Neuron (in vitro differentiated cells): ENCODE measurements around the gene UCKL1.
"Not testable (repeated sequence)": the region's sequence is repeated elsewhere in the genome, so short reads cannot be mapped to it uniquely, and the experiment has no call there.

Source experiments
- H2AFZ ChIP-seq: one replicate; pipeline ENCODE4 v1.6.1; 2013; ENCODE audit warnings: low read depth, mild to moderate bottlenecking, inconsistent platforms, low read length, moderate library complexity
- H3K27me3 ChIP-seq: one replicate; pipeline ENCODE4 v1.6.1; 2013; ENCODE audit warnings: low read length; ENCODE audit not compliant: insufficient read depth
- H3K36me3 ChIP-seq: one replicate; pipeline ENCODE4 v1.6.1; 2013; ENCODE audit warnings: low read length; ENCODE audit not compliant: insufficient read depth
- H3K4me1 ChIP-seq: one replicate; pipeline ENCODE4 v1.6.1; 2013; ENCODE audit warnings: low read length; ENCODE audit not compliant: insufficient read depth
- H3K4me3 ChIP-seq: 2 replicates; pipeline ENCODE4 v1.5.1; 2013; ENCODE audit warnings: mild to moderate bottlenecking, low read length, moderate library complexity
- H3K9me3 ChIP-seq: one replicate; pipeline ENCODE4 v1.6.1; 2013; ENCODE audit warnings: low read length

Gene UCKL1

DNA sequence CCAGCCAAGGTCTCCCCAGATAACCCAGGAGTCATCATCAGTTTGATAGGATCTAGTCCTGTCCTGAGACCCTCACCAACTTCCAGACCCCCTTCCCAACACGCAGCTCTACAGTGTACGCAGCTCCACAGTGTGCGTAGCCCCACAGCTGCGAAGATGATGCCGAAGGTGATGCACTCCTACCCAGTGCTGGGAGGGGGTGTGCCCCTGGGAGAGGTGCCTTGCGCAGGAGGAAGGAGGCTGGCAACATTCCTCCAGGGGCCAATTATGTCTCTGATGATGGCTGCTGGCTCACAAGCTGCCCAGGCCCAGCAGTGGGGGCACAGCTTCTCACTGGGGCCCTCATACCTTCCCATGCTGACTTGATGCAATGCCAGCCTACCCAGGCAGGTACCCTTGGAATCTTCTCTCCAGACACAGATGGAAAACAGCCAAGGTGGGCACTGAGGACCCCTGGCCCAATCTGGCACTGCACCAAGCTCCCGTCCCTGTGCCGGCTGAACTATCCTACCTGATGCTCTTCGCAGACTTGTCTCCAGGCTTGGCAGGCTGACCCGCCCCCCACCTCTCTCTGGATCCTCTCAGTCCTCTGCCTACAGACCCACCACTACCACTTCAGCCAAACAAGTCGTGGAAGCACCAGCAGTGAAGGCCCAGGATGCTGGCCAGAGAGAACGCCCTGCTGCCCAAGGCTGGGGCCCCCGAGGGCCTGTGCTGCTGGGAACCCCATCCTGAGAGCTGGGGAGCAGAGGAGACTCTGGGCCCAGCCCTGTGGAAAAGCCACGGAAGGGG lies 12.1 kb upstream of the UCKL1 start:
- peaks cover 12% of the 10 kb centered on the region for H3K4me1 ChIP-seq
- no peaks in the 10 kb centered on the region for H3K27me3 ChIP-seq
- no peak overlapping the region for H2AFZ ChIP-seq
- no peaks in the 10 kb centered on the region for H3K9me3 ChIP-seq
- H3K4me3 ChIP-seq: peak overlapping the region; percentile 69
- peaks cover 26% of the 10 kb centered on the region for H3K36me3 ChIP-seq

DNA sequence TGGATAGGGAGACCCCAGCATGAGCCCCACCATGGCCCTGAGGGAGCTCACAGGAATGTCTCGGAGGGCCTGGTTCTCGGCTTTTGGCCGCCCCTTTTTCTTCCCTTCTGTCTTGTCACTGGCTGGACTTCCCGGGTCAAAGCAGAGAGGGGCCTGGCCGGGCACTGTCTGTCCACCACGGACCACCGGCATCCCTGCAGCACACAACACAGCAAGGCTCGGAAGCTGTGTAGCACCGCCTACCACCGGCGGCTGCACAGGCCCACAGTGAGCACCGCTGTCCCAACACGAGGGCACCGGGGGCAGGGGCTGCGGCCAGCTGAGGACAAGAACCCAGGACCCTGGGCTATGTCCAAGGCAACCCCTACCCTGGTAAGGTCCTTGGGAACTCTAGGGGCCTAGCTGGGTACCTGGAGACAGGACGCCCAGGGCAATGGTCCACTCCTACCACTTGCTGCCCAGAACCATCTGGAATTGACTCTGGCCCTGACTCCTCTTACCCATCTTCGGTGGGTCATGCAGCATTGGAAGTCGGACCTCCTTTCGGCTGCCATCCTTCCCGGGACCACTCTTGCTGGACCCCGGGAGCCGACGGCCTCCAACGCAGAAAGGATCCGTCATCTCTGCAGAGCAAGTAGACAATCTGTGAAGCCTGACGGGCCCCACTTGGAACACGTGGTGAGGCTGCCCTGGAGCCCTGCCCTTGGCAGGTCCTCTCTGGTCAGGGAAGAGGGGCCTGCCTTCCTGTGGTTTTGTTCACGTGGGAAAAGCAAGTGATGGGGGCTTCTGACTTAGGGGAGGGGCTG lies 11.3 kb upstream of the UCKL1 start:
- Histone ChIP-seq H2AFZ (no peak overlapping the region), H3K27me3 (no peaks in the 10 kb centered on the region), H3K4me1 (peaks cover 12% of the 10 kb centered on the region), H3K9me3 (no peaks in the 10 kb centered on the region), H3K36me3 (peaks cover 33% of the 10 kb centered on the region), H3K4me3 (no peak overlapping the region)

DNA sequence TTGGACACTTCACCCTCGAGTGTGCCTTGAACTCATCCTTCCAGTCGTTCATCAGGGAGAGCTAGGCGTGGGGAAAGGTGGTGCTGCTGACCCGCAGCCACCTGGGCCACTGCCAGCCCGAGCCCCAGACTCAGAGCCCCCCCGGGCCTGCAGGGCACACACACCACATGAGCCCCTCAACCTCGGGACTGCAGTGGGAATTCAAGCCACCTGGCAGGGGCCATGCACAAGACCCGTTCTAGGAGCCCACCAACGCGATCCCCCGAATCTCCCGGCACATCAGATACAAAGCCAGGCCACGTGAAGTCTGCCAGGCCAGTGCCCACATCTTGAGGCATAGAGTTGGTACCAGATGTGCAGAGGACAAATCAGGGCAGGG lies 10.7 kb upstream of the UCKL1 start:
- H3K9me3 ChIP-seq: no peaks in the 10 kb centered on the region
- H3K27me3 ChIP-seq: no peaks in the 10 kb centered on the region
- peaks cover 39% of the 10 kb centered on the region for H3K36me3 ChIP-seq
- H3K4me1 ChIP-seq: peaks cover 12% of the 10 kb centered on the region
- H3K4me3 ChIP-seq: no peak overlapping the region
- no peak overlapping the region for H2AFZ ChIP-seq

DNA sequence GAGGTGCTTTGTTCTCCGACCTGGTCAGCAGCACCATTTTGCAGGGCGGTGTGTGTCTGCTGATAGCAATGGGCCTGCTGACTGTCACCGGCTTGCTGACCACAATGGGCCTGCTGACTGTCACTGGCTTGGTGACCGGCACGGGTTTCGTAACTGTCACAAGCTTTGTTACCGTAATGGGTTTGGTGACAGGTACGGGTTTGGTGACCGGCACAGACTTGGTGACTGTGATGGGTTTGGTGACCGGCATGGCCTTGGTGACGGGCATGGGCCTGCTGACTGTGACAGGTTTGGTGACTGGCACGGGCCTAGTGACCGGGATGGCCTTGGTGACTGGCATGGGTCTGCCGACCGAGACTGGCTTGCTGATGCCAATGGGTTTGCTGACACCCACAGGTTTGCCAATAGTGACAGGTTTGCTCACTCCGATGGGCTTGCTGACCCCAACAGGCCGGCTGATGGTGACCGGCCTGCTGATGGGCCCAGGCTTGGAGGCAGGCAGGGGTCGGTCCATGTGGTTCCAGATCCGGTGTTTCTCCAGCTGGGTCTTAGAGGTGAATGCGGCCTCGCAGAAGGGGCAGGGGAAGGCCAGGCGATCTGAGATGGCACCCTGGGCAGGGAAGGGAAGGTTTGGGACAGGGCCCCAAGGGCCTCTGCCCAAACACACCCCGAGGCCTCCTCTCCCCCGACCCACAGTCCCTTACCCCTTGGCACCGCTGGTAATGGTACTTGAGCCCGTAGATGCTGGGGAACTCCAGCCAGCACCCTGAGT lies 10.1 kb upstream of the UCKL1 start:
- H3K4me1 ChIP-seq: peaks cover 12% of the 10 kb centered on the region
- no peaks in the 10 kb centered on the region for H3K9me3 ChIP-seq
- H2AFZ ChIP-seq: no peak overlapping the region
- no peaks in the 10 kb centered on the region for H3K27me3 ChIP-seq
- H3K4me3 ChIP-seq: no peak overlapping the region
- H3K36me3 ChIP-seq: peaks cover 45% of the 10 kb centered on the region

DNA sequence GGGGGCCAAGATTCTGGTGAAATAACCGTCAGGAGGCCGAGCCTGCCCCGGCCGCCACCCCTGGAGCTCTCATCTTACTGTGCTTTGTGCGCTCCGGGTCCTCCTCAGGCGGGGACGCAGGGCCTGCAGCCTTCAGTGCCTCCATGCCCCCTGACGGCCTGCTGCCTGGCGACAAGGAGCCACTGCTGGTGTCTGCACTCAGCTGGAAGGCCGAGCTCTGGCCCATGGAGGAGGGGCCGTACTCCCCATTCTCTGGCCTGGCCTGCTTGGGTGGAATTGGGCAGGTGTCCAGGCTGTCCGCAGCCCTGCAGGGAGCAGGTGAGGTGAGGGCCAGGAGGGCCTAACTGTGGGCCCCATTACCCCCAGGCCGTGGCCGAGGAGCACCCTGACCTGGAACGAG lies 8.2 kb upstream of the UCKL1 start:
- Histone ChIP-seq H3K9me3 (no peaks in the 10 kb centered on the region), H3K4me3 (no peak overlapping the region), H3K36me3 (peaks cover 57% of the 10 kb centered on the region), H3K27me3 (no peaks in the 10 kb centered on the region), H3K4me1 (peaks cover 8% of the 10 kb centered on the region), H2AFZ (no peak overlapping the region)

DNA sequence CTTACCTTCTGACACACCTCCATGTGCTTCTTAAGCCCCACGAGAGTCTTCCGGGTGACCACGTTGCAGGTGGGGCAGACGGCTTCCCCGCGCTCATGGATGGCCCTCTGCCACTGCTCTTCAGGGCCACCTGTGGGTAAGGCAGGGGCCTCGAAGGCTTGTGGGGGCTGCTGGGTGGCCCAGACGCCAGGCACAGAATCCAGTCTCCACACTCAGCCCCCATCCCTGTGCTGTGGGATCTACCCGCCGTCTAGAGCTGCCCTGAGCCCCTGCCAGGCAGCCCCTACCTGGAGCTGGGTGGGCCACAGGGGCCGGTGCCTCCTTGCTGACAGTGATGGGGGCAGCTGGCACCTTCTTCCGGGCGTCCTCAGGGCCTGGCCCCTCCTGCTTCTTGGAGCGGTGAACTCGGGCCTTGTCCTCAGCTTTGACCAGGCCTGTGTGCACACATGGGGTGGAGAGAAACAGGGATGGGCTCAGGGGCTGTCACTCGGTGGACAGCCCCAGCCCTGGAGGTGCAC lies 7.6 kb upstream of the UCKL1 start:
- peaks cover 62% of the 10 kb centered on the region for H3K36me3 ChIP-seq
- H3K4me3 ChIP-seq: no peak overlapping the region

DNA sequence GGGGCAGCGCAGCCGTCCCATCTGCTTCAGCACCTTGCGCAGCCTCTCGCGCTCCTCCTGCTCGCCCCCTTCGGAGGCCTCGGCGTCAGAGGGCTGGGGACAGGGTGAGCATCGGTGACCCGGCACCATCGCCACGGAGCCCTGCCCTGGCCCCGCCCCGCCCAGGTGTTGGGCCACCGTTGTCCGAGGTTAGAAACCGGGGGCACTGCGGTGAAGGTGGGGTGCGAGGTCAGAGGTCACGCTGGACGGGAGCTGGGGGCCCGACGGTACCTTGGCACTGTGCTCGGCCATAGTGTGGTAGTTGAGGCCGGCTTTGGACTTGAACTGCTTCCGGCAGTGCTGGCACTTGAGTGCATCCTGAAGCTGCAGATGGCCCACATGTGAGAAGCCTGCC lies 7.1 kb upstream of the UCKL1 start:
- Histone ChIP-seq H3K4me3 (no peak overlapping the region), H2AFZ (no peak overlapping the region), H3K4me1 (peaks cover 7% of the 10 kb centered on the region), H3K9me3 (no peaks in the 10 kb centered on the region), H3K27me3 (no peaks in the 10 kb centered on the region), H3K36me3 (peaks cover 64% of the 10 kb centered on the region)

More for the DNA sequence above, 7.6 kb upstream of the UCKL1 start:
- H3K9me3 ChIP-seq: no peaks in the 10 kb centered on the region
- no peak overlapping the region for H2AFZ ChIP-seq
- H3K27me3 ChIP-seq: no peaks in the 10 kb centered on the region
- H3K4me1 ChIP-seq: peaks cover 11% of the 10 kb centered on the region

DNA sequence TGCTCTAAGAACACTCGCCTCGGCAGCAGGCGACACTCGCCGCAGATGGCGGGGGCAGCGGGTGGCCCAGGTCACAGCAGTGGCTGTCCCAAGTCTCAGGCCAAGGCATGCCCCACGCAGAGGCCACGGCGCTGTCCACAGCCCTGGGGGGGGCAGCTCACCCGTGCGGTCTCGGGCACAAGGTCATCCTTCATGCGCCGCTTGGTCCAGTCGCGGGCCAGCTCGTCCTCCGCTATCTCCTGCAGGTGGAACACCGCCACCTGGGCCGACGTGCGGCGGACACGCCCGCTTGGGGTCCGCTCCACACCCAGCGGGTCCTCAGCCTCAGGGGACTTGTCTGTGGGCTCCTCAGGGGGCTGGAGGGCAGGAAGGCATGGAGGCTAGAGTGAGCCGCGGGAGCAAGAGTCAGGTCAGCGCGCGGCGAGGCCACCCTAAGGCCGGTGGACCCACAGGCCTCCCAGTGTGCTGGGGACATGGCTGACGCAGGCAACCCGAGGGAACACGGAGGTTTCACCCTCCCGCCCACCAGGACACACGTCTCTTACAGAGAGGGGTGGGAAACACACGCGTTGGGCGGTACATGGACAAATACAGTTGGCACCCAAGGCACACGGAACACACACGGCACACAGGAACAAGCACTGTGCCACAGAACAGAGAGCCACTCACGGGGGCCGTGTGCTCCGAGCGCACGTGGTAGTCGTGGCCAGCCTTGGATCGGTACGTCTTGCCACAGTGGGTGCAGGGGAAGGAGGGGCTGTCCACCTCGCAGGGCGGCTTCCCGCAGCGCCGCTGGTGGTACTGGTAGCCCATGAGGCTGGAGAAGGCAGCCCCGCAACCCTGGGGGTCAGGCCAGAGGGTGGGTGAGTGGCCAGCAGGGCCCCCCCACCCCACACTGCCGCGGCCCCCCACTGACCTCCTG lies 6.5 kb upstream of the UCKL1 start:
- Histone ChIP-seq H2AFZ (no peak overlapping the region), H3K9me3 (no peaks in the 10 kb centered on the region), H3K36me3 (peaks cover 63% of the 10 kb centered on the region), H3K27me3 (no peaks in the 10 kb centered on the region), H3K4me1 (peaks cover 7% of the 10 kb centered on the region), H3K4me3 (no peak overlapping the region)

DNA sequence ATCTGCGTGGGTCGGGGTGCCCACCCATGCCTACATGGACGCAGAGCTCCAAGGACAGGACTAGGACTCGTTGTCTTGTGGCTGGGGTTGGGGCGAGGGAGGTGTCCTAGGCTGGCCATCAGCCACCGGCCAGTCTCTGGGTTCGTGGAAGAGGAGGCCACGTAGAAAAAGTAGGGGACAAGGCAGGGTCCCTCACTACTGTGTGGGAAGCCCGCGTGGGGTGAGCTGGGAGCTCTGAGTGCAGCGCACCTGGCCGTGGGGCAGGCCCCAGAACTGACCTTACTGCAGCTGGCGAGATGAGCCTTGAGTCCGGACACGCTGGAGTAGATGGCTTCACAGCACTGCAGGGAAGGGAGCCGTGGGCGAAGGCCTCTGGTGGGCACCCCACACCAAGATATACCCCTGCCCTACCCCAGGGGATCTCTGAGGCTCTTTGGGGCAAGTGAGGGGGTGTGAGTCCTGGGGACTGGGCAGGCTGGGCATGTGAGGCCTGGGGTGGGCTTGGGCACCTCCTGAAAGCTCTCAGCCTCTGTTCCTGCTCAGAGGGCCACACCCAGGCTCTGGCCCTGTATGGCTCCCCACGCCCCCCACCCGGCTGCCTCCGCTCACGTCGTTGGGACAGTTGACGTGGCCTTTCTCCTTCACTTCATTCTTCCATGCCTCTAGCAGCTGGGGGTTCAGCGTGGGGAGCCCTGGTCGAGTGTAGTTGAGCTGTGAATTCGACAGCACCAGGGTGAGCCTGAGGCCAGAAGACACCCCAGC lies 5.6 kb upstream of the UCKL1 start:
- Histone ChIP-seq H3K4me1 (peaks cover 7% of the 10 kb centered on the region), H2AFZ (no peak overlapping the region), H3K27me3 (no peaks in the 10 kb centered on the region), H3K9me3 (no peaks in the 10 kb centered on the region), H3K4me3 (no peak overlapping the region), H3K36me3 (peaks cover 55% of the 10 kb centered on the region)

DNA sequence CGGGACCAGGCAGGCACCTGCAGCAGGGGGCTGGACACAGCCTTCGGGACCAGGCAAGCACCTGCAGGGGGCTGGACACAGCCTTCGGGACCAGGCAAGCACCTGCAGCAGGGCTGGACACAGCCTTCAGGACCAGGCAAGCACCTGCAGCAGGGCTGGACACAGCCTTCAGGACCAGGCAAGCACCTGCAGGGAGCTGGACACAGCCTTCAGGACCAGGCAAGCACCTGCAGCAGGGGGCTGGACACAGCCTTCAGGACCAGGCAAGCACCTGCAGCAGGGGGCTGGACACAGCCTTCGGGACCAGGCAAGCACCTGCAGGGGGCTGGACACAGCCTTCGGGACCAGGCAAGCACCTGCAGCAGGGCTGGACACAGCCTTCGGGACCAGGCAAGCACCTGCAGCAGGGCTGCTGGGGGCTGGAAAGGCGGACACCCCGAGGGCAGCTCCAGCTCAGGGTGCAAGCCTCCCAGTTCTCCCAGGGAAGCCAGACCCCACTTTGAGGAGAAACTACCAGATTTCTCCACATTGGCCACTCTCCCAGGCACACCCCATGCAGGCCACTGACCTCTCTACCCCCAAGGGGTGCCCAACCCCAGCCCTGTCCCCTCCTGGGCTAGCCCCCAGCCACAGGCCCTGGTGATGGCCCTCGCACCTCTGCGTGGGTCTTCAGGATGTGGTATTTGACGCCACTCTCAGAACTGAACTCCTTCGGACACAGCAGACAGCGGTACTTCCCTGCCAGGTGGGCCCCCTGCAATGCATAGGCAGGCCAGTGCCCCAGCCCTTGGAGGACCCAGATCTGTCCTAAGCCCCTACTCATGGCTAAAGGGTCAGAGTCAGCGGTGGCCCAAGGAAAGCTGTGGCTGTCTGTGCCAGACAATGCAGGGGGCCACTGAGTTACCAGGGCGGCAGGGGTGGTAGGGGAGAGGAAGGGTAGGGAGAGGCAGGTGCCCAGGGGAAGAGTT lies 4.7 kb upstream of the UCKL1 start:
- not testable (repeated sequence) for H3K27me3 ChIP-seq, H3K4me1 ChIP-seq, H3K9me3 ChIP-seq, H3K4me3 ChIP-seq, H2AFZ ChIP-seq
- peaks cover 46% of the 10 kb centered on the region for H3K36me3 ChIP-seq

DNA sequence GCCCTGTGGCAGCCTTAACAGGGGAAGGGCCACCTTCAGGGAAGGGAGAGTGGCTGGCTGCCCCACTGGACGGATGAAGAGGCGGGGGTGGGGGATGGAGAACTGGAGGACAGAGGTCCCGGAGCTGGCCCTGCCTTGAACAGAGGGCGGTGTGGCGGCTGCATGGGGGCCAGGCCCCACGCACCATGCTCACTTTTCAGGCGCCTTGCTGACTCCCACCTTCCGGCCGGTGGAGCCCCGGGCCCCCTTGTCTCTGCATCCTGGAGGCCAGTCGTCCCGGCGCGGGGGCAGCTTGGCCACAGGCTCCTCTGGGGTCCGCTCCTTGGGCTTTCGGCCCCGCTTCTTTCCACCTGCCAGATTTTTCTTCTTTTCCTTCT lies 3.5 kb upstream of the UCKL1 start:
- H3K4me1 ChIP-seq: peaks cover 13% of the 10 kb centered on the region
- no peak overlapping the region for H3K4me3 ChIP-seq
- H3K27me3 ChIP-seq: no peaks in the 10 kb centered on the region
- no peak overlapping the region for H2AFZ ChIP-seq
- peaks cover 45% of the 10 kb centered on the region for H3K36me3 ChIP-seq
- H3K9me3 ChIP-seq: no peaks in the 10 kb centered on the region
